CD4-positive, alpha-beta T cell treated with Interleukin-17A for 4 hours (primary cell): ENCODE data around the gene WEE1.
"Not testable (repeated sequence)": the region's sequence is repeated elsewhere in the genome, so short reads cannot be mapped to it uniquely, and the experiment has no call there.

ENCODE experiments used
- DNase-seq: peaks from one replicate; pipeline ENCODE4 v3.0.0-alpha.2; 2020; ENCODE audit warnings: mixed read lengths

Gene WEE1

DNA sequence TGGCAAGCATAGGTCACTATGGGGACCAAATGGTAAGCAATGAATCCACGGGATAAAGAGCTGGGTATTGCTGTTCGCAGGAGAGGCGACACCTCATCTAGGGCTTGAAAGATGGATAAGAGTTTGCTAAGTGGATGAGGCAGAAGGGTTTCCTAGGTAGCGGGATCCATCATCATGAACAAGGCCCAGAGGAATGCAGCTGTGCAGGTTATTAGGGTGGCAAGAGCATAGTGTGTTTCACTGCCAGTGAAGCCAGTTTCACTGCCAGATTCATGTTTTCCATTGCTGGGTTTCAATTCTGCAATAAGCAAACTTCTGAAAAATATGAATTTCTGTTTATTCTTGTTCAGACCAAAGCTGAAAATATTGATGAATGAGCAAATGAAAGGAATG is 27.2 kb downstream of the WEE1 start:
- no peak for DNase-seq

- peak; percentile 64 for DNase-seq
Observed at GRCh38 chr11:9601037-9601875, 27.8 kb downstream of the WEE1 start.

DNA sequence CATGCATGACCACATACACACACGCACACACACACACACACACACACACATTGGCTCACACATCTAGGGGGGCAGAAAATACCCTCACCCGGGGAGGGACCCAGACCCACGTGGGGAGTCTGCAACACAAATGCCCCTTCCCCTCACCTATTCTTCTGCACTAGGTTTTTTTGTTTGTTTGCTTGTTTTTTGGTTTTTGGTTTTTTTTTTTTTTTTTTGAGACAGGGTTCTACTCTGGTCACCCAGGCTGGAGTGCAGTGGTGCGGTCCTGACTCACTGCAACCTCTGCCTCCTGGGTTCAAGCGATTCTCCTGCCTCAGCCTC is 28.4 kb downstream of the WEE1 start:
- no peak for DNase-seq

- not testable (repeated sequence) for DNase-seq
Observed at GRCh38 chr11:9603214-9603613, 29.7 kb downstream of the WEE1 start.

DNA sequence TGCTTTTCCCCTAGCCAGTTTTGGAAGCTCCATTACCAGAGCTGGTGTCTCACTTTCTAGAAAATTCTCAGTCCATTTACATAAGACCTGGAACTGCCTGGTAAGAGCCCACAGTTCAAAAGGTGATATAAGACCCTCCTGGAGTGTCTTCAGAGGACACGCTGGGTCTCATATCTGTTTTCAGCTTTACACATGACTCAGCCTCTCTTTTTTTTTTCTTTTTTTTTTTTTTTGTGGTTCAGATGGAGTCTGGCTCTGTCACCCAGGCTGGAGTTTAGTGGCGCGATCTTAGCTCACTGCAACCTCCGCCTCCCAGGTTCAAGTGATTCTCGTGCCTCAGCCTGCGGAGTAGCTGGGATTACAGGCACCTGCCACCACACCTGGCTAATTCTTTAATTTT is 30.7 kb downstream of the WEE1 start:
- no peak for DNase-seq

GRCh38 chr11:9605742-9606141 is 32.3 kb downstream of the WEE1 start:
- no peak for DNase-seq

GRCh38 chr11:9606809-9607510 is 33.5 kb downstream of the WEE1 start:
- DNase-seq = no peak

DNA sequence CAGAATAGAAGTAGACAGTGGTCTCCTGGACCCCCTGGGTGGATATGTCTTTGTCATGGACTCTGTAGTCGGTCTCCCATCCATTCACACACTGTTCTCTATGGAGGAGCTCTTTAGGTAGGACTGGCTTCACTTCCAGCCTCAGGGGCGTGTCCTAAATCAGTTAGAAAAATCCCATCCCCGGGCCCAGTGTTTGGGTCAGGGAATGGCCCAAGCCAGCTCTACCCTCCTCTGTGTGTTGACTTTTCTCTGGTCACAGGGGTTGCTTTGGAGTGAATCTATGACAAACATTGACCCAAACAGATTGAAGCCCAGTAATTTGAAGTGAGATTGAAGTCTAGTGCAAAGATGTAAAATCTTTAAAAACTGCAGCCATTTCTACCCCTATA is 34.0 kb downstream of the WEE1 start:
- DNase-seq = no peak

DNA sequence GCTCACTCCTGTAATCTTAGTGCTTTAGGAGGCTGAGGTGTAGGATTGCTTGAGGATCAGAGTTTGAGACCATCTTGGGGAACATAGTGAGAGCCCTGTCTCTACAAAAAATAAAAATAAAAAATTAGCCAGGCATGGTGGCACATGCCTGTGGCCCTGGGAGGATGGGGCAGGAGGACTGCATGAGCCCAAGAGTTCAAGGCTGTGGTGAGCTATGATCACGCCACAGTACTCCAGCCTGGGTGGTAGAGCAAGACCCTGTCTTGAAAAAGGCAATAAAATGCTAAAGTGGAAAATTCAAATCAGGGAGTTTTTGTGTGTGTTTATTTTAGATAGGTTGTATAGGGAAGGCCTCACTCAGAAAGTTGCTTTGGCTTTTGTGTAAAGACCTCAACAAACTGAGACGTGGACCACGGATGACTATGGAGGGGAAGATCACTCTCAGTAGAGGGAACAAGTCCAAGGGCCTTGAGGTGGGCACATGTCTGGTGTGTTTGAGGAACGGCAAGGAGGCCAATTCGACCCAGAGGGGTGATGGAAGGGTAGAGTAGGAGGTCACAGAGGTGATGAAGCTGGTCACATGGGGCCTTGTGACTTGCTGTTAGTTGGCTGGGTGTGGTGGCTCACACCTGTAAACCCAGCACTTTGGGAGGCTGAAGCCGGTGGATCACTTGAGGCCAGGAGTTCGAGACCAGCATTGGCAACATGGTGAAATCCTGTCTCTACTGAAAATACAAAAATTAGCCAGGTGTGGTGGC is 35.7 kb downstream of the WEE1 start:
- DNase-seq = no peak

DNA sequence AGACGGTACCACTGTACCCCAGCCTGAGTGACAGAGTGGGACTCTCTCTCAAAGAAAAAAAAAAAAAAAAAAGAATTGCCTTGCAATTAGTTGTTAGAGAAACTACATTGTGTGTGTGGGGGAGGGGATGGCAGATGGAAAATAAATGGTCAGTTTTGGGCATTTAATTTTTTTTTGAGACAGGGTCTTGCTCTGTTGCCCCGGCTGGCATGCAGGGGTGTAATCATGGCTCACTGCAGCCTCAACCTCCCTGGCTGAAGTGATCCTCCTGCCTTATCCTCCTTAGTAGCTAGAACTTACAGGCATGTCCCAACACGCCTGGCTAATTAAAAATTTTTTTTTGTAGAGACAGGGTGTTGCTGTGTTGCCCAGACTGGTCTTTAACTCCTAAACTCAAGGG is 36.4 kb downstream of the WEE1 start:
- DNase-seq = no peak

GRCh38 chr11:9613118-9613829 is 39.8 kb downstream of the WEE1 start:
- peak; percentile 90 for DNase-seq

- peak; percentile 92 for DNase-seq
Observed at GRCh38 chr11:9613830-9614762, 40.6 kb downstream of the WEE1 start.

GRCh38 chr11:9615031-9615451 is 41.6 kb downstream of the WEE1 start:
- DNase-seq = no peak

- DNase-seq = no peak
Observed at GRCh38 chr11:9616042-9616675, 42.7 kb downstream of the WEE1 start.

GRCh38 chr11:9616858-9617257 is 43.4 kb downstream of the WEE1 start:
- no peak for DNase-seq

DNA sequence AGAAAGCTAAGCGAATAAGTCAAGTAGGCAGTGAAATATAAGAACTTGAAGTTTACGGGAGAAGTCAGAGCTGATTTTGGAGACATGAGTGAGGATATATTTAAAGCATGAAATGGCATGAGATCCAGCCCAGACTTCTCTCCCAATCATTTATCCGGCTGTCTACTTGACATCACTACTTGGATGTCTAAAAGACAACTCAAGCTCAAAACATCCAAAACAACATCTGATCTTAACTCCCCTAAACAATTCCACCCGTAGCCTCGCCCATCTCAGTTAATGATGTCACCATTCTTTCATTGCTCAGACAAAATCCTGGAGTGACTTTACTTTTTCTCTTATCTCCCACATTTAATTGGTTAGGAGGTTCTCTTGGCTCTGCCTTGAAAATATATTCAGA is 44.5 kb downstream of the WEE1 start:
- DNase-seq = no peak

- no peak for DNase-seq
Observed at GRCh38 chr11:9619004-9619403, 45.5 kb downstream of the WEE1 start.

DNA sequence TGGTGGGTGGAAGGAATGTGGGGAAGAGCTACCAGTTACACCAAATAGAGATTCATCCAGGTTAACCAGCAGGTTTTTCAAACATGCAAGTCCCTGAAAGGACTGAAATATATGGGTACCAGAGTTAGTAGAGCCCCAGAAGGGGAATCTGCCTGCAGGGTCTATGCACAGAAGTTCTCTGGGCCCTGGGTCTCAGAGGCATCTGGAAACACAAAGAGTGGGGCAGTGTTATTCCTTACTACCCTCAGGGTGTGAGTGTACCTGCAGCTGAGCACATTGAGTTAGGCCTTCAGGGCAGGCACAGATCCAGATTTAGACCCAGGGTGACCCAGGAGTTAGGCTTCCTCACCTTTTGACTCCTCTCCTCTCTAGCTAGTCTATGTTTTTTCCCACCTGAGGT is 46.5 kb downstream of the WEE1 start:
- no peak for DNase-seq

DNA sequence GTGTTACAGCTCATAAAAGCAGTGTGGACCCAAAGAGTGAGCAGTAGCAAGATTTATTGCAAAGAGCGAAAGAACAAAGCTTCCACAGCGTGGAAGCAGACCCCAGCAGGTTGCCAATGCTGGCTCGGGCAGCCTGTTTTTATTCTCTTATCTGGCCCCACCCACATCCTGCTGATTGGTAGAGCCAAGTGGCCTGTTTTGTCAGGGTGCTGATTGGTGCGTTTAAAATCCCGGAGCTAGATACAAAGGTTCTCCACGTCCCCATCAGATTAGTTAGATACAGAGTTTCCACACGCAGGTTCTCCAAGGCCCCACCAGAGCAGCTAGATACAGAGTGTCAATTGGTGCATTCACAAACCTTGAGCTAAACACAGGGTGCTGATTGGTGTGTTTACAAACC is 48.9 kb downstream of the WEE1 start:
- not testable (repeated sequence) for DNase-seq

- DNase-seq = not testable (repeated sequence)
Observed at GRCh38 chr11:9623053-9623452, 49.6 kb downstream of the WEE1 start.

DNA sequence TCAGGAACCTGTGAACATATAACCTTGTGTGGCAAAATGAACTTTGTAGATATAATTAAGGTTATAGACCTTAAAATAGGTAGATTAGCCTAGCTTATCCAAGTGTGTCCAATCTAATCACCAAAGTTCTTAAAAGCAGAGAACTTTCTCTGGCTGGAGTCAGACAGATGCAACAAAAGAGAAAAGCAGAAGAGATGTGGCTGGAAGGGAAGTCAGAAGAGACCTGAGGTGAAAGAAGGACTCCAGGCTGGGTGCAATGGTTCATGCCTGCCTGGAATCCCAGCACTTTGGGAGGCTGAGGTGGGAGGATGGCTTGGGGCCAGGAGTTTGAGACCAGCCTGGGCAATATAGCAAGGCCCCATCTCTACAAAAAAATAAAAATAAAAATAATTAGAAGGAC is 51.0 kb downstream of the WEE1 start:
- no peak for DNase-seq
